ENCODE data around the gene WNT9A.
A peak's percentile ranks its signal among the peaks of the same experiment; 100 is the strongest.

WNT9A gene

GRCh38 chr1:227901239-227901905 lies 46.4 kb downstream of the WNT9A start:
- H3K36me3 ChIP-seq (ENCODE audit: insufficient read depth, low read depth, low read length) = no peaks in the 10 kb centered on the region
- H3K9me3 ChIP-seq (ENCODE audit: insufficient read depth, low read depth, low read length) = no peaks in the 10 kb centered on the region
- H3K27me3 ChIP-seq (ENCODE audit: insufficient read depth, low read length) = no peaks in the 10 kb centered on the region
- H3K27ac ChIP-seq (ENCODE audit: low read length) = no peak overlapping the region
- no peaks in the 10 kb centered on the region for H3K4me1 ChIP-seq (ENCODE audit: insufficient read depth, low read length)
- H3K9ac ChIP-seq (ENCODE audit: low read depth, low read length) = no peak overlapping the region
- no peak overlapping the region for H3K4me3 ChIP-seq (ENCODE audit: low read length)

DNA sequence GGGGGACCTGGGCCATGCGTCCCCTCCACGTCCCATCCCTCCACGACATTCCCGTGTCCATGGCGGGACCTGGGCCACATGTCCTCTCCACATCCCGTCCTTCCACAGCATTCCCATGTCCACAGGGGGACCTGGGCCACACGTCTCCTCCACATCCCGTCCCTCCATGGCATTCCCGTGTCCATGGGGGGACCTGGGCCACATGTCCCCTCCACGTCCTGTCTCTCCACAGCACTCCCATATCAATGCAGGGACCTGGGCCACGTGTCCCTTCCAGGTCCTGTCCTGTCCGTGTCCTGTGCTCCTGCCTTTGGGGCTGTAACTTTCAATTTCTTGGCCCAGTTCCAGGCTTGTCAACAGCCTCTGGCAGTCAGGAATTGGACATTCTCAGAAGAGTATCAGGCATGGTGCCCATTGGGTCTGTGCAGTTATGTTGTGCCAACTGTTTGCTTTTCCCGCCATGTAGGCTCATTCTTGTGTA lies 47.1 kb downstream of the WNT9A start:
- Histone ChIP-seq H3K27ac (ENCODE audit: low read length) (no peak overlapping the region), H3K4me1 (ENCODE audit: insufficient read depth, low read length) (no peaks in the 10 kb centered on the region), H3K36me3 (ENCODE audit: insufficient read depth, low read depth, low read length) (no peaks in the 10 kb centered on the region), H3K9me3 (ENCODE audit: insufficient read depth, low read depth, low read length) (no peaks in the 10 kb centered on the region), H3K9ac (ENCODE audit: low read depth, low read length) (no peak overlapping the region), H3K4me3 (ENCODE audit: low read length) (no peak overlapping the region), H3K27me3 (ENCODE audit: insufficient read depth, low read length) (no peaks in the 10 kb centered on the region)

GRCh38 chr1:227899820-227900449 lies 47.8 kb downstream of the WNT9A start:
- H3K27ac ChIP-seq (ENCODE audit: low read length) = no peak overlapping the region
- no peaks in the 10 kb centered on the region for H3K27me3 ChIP-seq (ENCODE audit: insufficient read depth, low read length)
- no peaks in the 10 kb centered on the region for H3K36me3 ChIP-seq (ENCODE audit: insufficient read depth, low read depth, low read length)
- no peak overlapping the region for H3K9ac ChIP-seq (ENCODE audit: low read depth, low read length)
- H3K4me3 ChIP-seq (ENCODE audit: low read length) = no peak overlapping the region
- no peaks in the 10 kb centered on the region for H3K4me1 ChIP-seq (ENCODE audit: insufficient read depth, low read length)
- H3K9me3 ChIP-seq (ENCODE audit: insufficient read depth, low read depth, low read length) = no peaks in the 10 kb centered on the region

DNA sequence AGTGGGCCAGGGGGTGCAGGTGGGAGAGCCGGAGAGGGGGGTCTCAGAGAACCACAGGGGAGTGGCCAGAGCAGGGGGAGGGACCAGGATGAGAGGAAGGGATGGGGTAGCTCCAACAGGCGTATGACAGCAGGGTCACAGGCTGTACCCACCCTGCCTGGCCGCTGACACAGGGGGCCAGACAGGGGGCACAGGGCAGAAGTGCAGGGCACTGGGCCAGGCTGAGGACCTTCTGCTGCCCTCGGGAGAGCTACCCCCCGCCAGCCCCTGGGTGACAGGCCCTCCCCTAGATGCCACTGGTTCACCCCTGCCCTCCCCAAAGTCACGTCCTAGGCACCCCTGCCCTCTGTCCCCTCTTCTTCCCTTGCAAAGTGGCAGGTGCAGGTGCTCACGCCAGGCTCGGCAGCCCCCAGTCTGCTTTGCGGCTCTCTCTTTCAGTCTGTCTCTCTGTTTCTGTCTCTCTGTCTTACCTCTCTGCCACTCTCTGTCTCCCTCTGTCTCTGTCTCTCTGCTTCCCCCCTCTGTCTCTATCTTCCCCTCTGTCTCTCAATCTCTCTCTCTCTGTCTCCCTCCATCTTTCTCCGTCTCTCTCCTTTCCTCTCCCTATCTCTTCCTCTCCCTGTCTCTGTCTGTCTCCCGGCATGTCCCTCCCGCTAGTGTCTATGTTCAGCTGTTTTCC lies 48.5 kb downstream of the WNT9A start:
- H3K4me3 ChIP-seq (ENCODE audit: low read length) = no peak overlapping the region
- no peaks in the 10 kb centered on the region for H3K27me3 ChIP-seq (ENCODE audit: insufficient read depth, low read length)
- no peaks in the 10 kb centered on the region for H3K9me3 ChIP-seq (ENCODE audit: insufficient read depth, low read depth, low read length)
- H3K4me1 ChIP-seq (ENCODE audit: insufficient read depth, low read length) = no peaks in the 10 kb centered on the region
- no peak overlapping the region for H3K27ac ChIP-seq (ENCODE audit: low read length)
- H3K36me3 ChIP-seq (ENCODE audit: insufficient read depth, low read depth, low read length) = no peaks in the 10 kb centered on the region
- no peak overlapping the region for H3K9ac ChIP-seq (ENCODE audit: low read depth, low read length)

DNA sequence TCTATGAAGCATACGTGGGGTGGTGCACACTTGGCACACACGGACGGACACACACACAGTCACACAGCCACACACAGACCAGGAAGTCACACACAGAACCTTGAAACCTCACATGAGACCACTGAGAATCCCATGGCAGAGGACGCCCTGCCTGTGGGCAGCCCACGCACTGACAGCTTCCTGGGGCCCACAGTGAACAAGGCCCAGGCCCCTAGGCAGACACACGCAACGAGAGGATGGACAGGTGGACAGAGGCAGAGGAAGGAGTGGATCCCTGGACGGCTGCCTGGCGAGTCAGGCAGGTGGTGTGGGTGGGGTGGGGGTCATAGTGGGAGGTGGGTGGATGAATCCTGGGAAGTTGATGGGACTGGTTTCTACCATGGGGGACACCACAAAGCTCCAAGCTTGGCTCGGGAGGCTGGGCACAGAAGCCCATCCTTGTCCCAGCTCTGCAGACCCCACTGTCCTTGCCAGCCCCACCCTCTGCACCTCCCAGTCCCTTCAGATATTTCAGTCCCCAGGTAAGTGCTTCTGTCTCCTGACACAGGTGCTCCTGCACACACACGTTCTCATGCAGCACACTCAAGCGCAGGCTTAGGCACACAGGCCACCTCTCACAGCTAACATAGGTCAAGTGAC lies 49.1 kb downstream of the WNT9A start:
- no peak overlapping the region for H3K9ac ChIP-seq (ENCODE audit: low read depth, low read length)
- no peak overlapping the region for H3K4me3 ChIP-seq (ENCODE audit: low read length)
- no peaks in the 10 kb centered on the region for H3K9me3 ChIP-seq (ENCODE audit: insufficient read depth, low read depth, low read length)
- H3K4me1 ChIP-seq (ENCODE audit: insufficient read depth, low read length) = no peaks in the 10 kb centered on the region
- H3K27ac ChIP-seq (ENCODE audit: low read length) = no peak overlapping the region
- H3K27me3 ChIP-seq (ENCODE audit: insufficient read depth, low read length) = no peaks in the 10 kb centered on the region
- H3K36me3 ChIP-seq (ENCODE audit: insufficient read depth, low read depth, low read length) = no peaks in the 10 kb centered on the region

DNA sequence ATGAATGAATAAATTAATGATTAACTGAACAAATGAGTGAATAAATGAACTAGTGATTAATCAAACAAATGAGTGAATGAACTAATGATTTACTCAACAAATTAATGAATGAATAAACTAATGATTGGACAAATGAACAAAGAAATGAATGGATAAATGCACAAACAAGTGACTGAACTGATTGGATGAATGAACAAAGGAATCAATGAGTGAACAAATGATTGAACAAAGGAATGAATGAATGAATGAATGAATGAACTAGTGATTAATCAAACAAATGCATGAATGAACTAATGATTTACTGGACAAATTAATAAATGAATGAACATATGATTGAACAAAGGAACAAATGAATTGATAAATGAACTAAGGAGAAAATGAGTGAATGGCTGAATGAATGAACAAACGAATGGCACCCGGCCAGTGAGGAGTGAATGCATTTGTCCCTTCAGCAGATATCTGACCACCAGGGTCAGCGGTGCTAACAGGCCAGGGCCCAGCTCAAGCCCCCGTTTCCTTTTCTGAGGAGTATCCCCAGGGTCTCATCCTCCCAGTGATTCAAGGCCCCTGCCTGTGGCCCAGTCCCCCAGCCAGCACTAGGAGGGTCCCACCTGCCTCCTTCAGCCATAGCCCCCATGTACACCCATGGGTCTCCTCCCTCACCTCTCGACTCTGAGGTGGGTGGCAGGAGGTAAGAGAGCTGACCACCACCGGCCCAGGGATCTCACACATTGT lies 49.9 kb downstream of the WNT9A start:
- Histone ChIP-seq H3K9ac (ENCODE audit: low read depth, low read length) (no peak overlapping the region), H3K27me3 (ENCODE audit: insufficient read depth, low read length) (no peaks in the 10 kb centered on the region), H3K4me3 (ENCODE audit: low read length) (no peak overlapping the region), H3K4me1 (ENCODE audit: insufficient read depth, low read length) (no peaks in the 10 kb centered on the region), H3K9me3 (ENCODE audit: insufficient read depth, low read depth, low read length) (no peaks in the 10 kb centered on the region), H3K27ac (ENCODE audit: low read length) (no peak overlapping the region), H3K36me3 (ENCODE audit: insufficient read depth, low read depth, low read length) (no peaks in the 10 kb centered on the region)

DNA sequence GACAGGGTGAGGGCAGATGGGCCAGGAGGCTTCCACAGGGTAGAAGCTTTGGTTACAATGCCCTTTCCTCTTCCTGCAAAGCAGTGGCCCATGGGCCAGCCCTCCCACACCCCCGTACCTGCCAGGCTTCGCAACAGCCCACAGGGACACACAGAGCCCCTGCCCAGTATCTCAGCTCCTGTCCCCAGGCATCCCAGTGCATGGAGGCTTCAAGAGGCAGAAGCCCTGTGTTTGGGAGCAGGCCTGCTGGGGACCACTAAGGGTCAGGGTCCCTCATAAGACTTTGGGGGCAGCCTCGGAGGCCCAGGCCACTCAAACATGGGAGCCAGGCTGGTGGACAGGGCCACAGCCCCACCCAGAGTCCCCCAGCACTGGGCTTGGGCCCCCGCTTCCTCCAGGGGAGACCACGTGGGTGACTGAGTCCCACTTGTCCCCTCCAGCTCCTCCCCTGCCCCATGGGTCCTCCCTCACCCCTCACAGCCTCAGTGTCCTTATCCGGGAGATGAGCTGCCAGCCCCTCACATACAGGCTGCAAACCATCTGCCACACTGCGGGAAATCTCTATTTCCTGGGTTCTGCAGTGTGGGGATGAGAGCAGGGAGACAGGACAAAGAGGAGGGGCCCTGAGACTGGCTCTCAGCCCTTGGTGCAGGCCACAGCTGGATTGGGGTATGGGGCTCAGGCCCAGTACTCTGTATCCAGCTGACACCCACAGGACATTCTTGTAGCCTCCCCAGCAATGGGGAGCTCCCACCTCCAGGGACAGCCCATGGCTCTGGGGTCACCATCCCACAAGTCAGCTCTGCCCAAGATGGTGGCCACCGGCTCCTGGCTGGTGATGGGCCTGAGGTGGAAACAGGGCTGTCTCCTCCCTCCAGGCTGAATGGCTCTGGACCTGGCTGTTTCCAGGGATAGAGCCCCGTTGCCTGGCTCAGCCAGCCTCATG lies 50.7 kb downstream of the WNT9A start:
- no peak overlapping the region for H3K9ac ChIP-seq (ENCODE audit: low read depth, low read length)
- H3K27ac ChIP-seq (ENCODE audit: low read length) = no peak overlapping the region
- H3K9me3 ChIP-seq (ENCODE audit: insufficient read depth, low read depth, low read length) = no peaks in the 10 kb centered on the region
- no peak overlapping the region for H3K4me3 ChIP-seq (ENCODE audit: low read length)
- no peaks in the 10 kb centered on the region for H3K27me3 ChIP-seq (ENCODE audit: insufficient read depth, low read length)
- H3K36me3 ChIP-seq (ENCODE audit: insufficient read depth, low read depth, low read length) = no peaks in the 10 kb centered on the region
- H3K4me1 ChIP-seq (ENCODE audit: insufficient read depth, low read length) = no peaks in the 10 kb centered on the region

DNA sequence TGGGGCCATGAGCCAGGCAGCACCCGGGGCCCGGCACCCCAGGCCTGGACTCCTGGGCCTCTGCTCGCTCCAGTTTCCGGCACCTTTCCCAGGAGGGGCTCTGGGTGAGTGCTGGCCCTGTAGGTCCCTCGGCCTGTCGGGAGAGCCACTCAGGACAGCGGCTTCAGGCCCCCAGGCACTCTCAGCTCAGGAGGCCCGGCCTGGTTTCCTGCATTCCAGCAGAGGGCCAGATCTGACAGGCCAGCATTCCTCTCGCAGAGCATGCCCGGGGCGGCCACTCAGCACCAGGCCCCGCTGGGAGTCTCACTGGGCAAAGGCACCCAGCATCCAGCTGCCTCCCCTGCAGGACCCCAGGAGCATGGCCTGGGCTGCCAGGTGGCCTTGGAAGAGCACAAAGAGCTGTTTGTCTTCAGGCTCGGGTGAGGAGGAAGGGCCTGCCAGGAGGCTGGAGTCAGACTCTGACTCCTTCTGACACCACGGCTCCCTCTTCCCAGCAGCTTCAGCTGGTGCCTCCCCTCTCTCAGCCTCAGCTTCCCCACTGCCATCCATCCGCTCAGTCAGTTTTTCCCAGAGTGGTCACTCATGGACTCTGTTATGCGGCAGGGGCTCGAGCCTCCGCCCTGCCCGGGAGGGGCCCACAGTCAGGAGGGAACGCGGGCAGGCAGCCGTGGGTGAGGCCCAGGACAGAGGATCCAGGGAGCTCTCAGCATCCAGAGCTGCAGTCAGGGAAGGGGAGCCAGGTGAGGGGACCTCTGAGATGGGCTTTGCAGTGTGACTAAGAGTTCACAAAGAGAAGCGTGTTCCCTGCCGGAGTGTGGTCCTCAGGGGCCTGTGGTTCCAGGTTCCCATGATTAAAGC lies 51.7 kb downstream of the WNT9A start:
- Histone ChIP-seq H3K9ac (ENCODE audit: low read depth, low read length) (peak overlapping the region; percentile 48; the same call in 1 of the 2 replicates), H3K4me3 (ENCODE audit: low read length) (no peak overlapping the region), H3K27ac (ENCODE audit: low read length) (no peak overlapping the region), H3K4me1 (ENCODE audit: insufficient read depth, low read length) (no peaks in the 10 kb centered on the region), H3K36me3 (ENCODE audit: insufficient read depth, low read depth, low read length) (no peaks in the 10 kb centered on the region), H3K27me3 (ENCODE audit: insufficient read depth, low read length) (no peaks in the 10 kb centered on the region), H3K9me3 (ENCODE audit: insufficient read depth, low read depth, low read length) (no peaks in the 10 kb centered on the region)

- no peaks in the 10 kb centered on the region for H3K36me3 ChIP-seq (ENCODE audit: insufficient read depth, low read depth, low read length)
- no peaks in the 10 kb centered on the region for H3K27me3 ChIP-seq (ENCODE audit: insufficient read depth, low read length)
- H3K27ac ChIP-seq (ENCODE audit: low read length) = no peak overlapping the region
- no peaks in the 10 kb centered on the region for H3K4me1 ChIP-seq (ENCODE audit: insufficient read depth, low read length)
- H3K9ac ChIP-seq (ENCODE audit: low read depth, low read length) = no peak overlapping the region
- no peaks in the 10 kb centered on the region for H3K9me3 ChIP-seq (ENCODE audit: insufficient read depth, low read depth, low read length)
- H3K4me3 ChIP-seq (ENCODE audit: low read length) = no peak overlapping the region
Measured at GRCh38 chr1:227894831-227895451, 52.8 kb downstream of the WNT9A start.

All from iPS-20b (cell line).